GM21390 (cell line): Measurements from ENCODE around the gene TRIML1.

ENCODE experiments used
- ATAC-seq: cut with Tn5 transposase; IDR thresholded peaks from one replicate; pipeline ENCODE4 v1.9.1; 2021; ENCODE audit not compliant: unreplicated experiment

Gene TRIML1, protein sequence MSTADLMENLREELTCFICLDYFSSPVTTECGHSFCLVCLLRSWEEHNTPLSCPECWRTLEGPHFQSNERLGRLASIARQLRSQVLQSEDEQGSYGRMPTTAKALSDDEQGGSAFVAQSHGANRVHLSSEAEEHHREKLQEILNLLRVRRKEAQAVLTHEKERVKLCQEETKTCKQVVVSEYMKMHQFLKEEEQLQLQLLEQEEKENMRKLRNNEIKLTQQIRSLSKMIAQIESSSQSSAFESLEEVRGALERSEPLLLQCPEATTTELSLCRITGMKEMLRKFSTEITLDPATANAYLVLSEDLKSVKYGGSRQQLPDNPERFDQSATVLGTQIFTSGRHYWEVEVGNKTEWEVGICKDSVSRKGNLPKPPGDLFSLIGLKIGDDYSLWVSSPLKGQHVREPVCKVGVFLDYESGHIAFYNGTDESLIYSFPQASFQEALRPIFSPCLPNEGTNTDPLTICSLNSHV

DNA sequence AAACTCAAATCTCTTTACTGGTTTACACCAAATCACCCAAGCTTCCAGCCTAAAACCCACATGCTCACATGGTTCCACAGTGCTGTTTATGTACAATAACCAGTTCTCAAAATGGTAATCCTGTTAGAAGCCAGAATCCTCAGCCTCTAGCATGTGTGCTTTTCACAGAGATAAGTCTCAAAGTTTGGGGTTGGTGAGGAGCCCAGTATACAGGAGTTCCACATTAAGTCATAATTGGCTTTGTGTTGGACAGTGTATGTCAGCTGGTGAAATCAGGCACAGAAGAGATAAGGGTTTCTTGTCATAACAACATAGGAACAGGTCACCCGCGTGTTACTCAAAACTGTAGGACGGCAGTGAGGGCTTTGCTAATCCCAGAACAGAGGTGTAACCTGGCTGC, at the start of gene TRIML1:
TRIML1 (plus strand) TSS at position 301 of the 400 bp plus-strand sequence. CDS start 118 bp downstream, outside the sequence.
- ATAC-seq: no peak

DNA sequence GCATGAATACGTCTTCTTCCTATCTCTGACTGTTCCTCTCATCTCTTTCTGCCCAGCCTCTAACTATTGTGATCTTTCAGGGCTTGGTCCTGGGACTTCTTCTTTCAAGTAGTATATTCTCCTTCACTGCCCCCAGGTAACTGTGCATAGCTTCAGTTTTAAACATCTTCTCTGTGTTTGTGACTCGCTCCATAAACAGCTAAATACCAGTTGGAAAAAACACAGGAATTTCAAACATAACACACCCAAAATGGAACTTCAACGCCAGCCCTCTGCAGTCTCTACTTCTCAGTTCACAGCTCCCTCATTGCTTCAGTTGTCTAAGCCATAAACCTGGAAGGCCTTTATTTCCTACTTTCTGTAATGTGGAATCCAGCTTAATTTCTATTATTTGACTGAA, 46.4 kb upstream of the TRIML1 start:
- no peak for ATAC-seq

DNA sequence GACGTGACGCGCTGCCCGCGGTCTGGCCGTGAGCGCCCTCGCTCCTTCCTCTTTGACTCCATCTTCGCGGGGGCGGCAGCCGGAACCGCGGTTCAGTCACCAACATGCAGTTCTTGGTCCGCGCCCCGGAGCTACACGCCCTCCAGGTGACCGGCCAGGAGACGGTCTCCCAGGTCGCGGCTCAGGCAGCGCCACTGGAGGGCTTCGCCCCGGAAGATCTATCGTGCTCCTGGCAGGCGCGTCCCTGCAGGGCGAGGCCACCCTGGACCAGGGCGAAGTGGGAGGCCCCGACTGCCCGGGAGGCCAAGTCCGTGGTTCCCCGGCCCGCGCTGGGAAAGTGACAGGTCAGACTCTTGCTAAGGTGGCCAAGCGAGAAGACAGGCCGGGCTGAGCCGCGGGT, 32.8 kb upstream of the TRIML1 start:
- ATAC-seq: no peak

DNA sequence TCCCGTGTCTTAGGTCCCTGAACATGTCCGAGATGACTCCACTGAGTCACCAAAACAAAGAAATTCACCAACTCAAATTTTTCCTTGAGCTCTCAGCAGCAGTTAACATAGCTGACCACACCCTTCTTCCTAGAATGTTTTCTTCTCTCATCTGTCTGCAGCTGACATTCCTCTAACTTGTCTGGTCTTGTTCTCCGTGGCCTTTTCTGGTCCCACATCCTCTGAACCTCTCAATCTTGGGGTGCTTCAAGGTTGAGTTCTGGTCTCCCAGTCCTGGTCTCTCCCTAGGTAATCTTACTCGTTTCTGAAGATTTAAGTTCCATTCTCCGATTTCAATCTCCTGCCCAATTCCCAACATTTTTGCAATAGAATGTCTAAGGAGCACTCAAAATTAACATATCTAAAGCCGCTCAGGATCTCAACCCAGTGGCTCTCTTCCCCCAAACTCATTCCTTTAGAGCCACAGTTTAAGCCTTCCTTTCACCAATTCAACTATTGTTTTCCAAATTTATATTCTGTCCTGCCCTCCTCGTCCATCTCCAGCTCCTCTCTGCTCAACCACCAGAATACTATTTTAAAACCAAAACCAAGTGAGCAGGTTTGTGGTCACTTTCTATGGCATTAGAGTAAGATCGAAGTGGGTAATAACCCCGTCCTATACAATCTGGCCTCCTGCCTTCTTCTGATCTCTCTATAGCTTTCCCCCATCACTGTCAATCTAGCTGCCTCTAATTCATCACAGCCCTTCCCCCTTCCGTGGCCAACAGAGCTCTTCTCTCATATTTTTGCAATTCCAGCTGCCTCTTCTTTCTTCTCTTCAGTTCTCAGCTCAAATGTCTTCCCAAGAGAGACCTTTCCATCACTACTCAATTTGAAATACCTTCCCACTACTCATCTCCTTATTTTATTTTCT, 31.1 kb upstream of the TRIML1 start:
- ATAC-seq: no peak

DNA sequence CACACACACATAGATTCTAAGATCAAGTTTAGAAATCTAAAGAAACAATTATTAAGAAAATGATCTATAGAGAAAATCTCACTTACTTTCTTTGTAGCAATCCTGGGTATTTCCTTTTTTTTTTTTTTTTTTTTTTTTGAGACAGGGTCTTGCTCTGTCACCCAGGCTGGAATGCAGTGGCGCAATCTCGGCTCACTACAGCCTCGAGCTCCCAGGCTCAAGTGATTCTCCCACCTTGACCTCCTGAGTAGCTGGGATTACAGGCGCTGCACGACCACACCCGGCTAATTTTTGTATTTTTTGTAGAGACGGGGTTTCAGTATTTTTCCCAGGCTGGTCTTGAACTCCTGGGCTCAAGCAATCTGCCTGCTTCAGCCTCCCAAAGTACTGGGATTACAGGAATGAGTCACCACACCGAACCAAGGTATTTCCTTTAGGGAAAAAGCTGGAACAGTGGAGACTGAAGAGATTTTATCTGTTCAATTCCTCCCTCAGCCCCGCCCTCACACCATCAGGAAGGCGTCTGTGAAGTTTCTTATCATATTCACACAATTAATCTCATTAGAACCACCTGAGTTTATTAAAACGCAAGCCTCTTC, 30.0 kb upstream of the TRIML1 start, which contains the start of gene TRIML2:
TRIML2 (minus strand) TSS at position 447 of the 599 bp plus-strand sequence. CDS start 4,235 bp downstream, outside the sequence.
- no peak for ATAC-seq

DNA sequence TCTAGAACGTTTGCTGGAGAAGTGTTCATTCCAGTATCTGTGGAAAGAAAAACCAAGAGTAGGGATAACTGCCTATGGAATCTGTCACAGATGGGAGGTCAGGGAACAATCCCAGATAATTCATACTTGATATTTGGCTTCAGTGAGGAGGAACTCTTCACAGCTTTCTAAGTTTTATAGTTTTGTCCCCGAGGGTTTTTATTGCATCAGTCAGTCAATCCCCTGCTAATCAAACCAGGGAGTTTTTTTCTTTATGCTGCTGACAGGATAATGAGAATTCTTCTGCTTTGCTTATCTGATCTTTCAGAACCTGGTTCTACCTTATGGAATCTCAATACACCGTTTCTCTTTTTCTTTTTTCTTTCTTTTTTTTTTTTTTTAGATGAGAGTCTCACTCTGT, 29.2 kb upstream of the TRIML1 start:
- ATAC-seq: no peak

DNA sequence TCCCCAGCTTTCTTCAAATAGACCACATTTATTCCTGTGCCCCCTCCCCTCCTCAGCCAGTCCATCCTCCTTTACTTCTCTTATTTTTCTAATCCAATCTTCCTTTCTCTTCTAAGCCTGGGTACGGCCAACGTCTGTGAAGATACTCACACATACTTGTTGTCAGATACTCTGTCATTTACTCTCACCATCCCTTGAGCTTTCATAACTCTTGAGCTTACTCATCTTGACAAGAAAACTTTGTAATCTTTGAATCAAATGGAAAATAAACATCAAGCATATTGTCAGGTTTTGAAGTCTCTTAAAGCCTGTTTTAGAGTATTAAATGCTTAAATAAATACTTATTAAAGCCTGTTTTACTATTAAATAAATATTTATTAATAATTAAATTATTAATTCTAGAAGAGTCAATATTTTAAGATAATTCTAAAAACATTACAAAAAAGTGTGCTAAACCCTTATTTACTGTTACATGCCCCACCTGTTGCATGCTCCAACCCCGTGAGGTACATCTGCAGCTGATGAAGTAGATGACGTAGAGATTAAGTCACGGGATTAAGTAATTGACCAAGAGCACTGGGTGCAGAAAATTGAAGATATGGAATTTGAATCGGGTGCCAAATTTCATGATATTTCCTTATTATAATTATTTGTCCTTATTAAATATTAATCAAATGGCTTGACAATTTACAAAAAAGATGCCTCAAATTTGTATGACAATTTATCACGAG, 28.3 kb upstream of the TRIML1 start:
- ATAC-seq: no peak

DNA sequence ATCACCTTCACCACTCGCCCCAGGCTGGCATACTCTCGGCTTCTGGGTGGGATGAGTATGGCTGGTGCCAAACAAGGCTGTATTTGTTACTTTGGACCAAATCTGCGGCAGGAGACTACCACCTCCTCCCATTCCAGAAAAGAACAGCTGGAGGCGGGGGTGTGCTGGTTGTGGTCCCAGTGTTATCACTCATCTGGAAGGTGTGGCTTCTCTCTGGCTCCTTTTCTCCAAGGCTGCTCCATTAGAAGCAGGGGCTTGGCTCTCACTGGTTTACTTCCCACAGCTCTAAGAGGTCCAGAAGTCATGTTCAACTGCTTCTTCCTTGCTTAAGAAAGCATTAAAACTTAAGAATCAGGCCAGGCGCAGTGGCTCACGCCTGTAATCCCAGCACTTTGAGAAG, 27.3 kb upstream of the TRIML1 start:
- no peak for ATAC-seq

DNA sequence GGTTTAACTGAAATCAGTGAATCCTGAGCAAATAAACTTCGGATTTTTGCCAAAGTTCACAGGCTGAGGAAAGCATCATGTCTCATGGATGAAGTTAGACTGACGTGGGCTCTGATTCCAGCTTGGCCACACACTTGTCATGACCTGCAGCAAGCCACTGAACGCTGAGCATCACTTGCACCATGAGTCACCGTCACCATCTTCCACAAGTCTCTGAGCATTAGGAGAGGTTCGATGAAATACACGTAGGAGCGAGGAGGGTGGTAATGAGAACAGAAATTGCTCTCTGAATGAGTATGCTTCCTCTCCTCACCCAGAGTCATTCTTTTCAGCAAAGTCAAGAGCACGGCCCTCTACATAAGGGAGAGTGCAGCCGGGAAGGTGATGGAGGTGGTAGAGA, 26.1 kb upstream of the TRIML1 start:
- no peak for ATAC-seq

DNA sequence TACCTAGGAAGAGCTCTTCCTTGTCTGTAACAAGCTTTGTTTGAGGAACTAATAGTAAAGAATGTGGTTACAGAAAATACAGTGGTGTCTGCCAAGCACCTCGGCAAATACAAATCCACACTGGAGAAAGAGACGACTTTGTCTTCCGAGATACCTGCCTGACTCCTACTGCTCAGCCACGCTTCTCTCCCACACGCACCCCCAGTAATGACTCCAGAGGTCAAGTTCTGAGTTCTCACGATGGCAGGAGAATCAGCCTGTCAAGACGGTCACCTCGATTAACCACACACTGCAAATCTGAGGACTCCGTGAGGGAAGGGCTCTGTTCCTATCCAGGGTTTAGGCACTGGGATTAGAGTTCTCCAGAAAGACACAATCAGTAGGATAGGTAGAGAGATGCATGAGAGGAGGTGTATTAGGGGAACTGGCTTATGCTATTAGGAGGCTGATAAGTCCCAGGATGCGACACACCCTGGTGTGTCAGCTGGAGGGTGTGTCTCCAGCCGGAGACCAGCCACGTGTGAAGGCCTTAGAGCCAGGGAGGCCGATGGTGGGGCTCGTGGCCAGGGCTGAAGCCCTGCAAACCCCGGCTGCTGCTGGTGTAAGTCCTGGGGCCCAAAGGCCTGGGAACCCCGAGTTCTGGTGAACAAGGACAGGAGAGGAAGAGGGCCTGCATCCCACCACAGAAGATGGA, 21.5 kb upstream of the TRIML1 start:
- ATAC-seq: no peak

DNA sequence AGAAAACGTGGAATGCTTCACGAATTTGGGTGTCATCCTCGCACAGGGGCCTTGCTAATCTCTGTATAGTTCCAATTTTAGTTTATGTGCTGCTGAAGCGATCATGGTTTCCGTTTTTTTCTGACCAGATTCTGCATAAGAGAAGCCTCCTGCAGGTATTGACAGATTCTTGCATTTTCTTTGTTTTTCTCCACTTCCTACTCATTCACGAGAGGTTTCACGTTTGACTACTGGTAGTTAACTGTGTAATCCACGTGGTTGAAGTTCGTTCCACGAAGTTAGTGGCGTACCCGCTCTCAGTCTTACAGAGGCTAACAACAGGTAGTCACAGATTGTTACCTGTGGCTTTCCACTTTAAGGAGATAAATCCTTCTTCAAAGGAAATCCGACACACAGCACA, 17.7 kb upstream of the TRIML1 start:
- ATAC-seq: no peak

DNA sequence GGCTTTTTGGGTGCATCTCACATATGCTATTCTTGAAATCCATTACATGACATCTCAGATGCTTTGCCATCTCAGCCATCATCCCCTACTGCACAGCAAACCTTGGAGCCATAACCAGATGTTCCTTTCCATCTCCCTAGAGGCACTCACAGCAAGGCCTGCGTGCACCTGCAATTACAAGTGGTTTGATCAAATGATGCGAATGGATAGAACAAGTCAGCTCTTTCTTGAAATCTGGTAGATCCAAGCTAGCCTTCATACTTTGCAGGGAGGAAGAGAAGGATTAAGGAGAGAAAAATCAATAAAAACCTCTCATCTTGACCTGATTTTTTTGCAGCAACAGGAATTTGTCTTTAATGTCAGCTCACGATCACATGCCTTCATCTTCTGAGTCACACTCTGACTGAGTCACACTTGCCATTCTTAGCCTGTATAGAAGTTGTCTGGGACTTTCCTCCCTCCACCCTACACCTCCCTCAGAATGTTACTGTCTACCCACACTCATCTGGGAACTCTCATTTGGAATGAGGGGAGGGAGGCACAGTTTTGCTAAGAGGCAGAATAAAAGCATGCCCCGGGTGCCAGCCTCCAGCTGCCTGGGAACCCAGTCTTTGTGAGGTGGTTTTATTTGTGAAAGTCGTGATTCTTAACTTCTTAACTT, 11.9 kb upstream of the TRIML1 start:
- ATAC-seq: no peak

DNA sequence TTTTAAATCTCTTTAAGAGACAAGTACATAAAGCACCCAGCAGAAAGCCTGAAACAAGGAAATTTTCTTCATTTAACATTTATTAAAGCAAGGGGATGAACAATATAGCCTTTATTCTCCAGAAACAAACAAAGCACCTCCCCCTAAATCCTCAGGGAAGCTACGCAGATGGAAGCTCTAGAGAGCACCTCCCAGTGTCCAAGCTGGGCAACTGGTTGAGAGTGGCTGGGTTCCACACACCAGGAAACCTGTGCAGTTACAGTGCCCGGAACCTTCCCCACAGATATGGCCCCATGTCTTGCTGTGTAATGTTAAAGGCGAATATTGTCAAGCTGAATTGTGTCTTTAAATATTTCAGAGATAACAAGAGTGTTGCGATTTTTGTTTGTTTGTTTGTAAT, 8.9 kb upstream of the TRIML1 start:
- no peak for ATAC-seq

DNA sequence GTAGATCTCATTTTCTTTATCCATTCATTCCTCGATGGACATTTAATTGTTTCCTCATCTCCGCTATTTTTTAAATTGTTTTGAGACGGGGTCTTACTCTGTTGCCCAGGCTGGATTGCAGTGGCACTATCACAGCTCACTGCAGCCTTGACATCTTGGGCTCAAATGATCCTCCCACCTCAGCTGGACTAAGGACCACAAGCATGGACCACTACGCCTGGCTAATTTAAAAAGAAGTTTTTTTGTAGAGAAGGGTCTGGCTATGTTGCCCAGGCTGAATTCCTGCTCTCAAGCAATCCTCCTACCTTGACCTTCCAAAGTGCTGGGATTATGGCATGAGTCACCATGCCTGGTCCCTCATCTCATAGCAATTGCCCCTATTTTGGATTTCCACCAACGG, 7.0 kb upstream of the TRIML1 start:
- no peak for ATAC-seq

DNA sequence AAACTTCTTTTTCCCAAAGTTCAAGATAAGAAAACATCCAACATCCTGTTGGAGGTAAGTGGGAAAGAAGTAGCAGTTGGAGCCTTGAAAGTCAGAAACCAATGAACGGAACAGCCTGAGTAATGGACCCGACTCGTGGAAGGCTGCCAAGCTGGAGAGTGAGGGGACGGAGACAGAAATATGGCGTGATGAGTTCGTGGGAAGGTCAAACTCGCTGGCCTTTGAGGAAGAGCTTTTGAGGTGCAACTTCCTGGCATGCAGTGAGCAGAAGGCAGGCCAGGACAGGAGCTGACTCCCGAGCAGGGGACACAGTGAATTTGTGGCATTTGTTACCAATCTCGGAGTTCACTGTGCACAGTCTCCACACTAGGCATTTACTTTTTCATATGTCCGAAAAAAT, 1.0 kb upstream of the TRIML1 start:
- no peak for ATAC-seq

DNA sequence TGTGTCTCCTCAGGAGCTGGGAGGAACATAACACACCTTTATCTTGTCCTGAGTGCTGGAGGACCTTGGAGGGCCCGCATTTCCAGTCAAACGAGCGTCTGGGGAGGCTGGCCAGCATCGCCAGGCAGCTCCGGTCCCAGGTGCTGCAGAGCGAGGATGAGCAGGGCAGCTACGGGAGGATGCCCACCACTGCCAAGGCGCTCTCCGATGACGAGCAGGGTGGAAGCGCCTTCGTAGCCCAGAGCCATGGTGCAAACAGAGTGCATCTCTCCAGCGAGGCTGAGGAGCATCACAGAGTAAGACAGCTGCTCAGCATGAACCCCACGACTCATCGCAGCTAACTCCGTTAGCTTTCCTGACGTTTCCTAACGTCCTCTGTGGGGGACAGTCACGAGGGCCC, 430 bp downstream of the TRIML1 start:
- no peak for ATAC-seq

DNA sequence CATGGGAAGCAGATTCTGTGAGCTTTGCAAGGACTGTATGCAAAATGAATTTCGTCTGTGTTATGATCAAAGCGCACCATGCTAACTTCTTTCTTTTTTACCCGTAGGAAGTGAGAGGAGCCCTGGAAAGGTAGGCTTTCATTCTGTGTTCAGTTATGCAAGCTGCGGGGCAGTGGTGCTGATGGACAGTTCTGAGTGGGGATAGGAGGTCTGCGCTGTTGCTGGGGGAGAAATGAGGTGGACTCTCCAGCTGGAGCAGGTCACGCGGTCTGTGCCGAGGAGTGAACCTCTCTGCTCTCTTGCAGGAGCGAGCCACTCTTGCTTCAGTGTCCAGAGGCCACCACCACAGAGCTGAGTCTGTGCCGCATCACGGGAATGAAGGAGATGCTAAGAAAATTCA, 4.5 kb downstream of the TRIML1 start:
- no peak for ATAC-seq

DNA sequence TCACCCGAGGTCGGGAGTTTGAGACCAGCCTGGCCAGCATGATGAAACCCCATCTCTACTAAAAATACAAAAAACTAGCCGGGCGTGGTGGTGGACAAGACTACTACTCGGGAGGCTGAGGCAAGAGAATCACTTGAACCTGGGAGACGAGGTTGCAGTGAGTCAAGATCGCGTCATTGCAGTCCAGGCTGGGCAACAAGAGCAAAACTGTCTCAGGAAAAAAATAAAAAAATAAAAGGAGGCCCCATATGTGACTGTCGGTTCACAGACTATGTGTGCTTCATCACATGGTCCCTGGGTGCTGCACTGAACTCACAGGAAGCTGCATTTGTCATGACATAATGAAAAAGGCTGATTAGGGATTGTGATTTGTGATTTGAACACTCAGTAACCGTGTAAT, 6.4 kb downstream of the TRIML1 start:
- ATAC-seq: no peak

DNA sequence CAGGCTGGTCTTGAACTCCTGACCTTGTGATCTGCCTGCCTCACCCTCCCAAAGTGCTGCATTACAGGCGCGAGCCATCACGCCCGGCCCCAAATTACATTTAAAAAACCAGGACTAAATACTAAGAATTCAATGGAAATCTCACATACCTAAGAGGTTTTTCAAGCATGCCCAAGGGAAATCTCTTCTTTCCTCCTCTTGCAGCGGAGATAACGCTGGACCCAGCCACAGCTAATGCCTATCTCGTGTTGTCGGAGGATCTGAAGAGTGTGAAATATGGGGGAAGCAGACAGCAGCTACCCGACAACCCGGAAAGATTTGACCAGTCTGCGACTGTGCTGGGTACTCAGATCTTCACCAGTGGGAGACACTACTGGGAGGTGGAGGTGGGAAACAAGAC, 7.4 kb downstream of the TRIML1 start:
- no peak for ATAC-seq

DNA sequence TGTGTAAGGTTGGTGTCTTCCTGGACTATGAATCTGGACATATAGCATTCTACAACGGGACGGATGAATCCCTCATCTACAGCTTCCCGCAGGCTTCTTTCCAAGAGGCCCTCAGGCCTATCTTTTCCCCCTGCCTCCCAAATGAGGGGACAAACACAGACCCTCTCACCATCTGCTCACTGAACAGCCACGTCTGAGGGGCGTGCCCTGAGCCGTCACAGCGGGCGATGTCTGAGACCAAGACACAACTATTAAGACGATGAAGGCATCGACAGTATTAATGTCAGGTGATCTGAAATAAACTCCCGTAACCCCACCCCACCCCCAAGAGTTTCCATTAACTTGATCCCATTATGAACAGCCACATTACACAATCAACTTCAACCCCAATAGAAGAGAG, 7.9 kb downstream of the TRIML1 start:
- no peak for ATAC-seq
